Naive B cell (primary cell): ENCODE results near the gene SIT1. TPM values are rescaled to one million over a fixed set of nuclear protein-coding genes. Genes with fewer than 3 reads are reported as not detected.
A peak's percentile ranks its signal among the peaks of the same experiment; 100 is the strongest.

Experiments used
- ATAC-seq, 2 donors: fragments of 150-1000 bp; cut with Tn5 transposase; 2 replicates each; pipeline ENCODE4 v1.10.0; 2021; ENCODE audit warnings: low read depth in 2 of 2, mild to moderate bottlenecking in 2 of 2, moderate library complexity in 2 of 2
- DNase-seq: peaks from one replicate; pipeline ENCODE4 v3.0.0; 2022
- H3K27ac Mint-ChIP-seq, 6 donors: one replicate each; pipeline ENCODE4 v1.8.0; 2020 to 2022; ENCODE audit warnings: mild to moderate bottlenecking in 6 of 6, mixed read lengths in 6 of 6, moderate library complexity in 5 of 6, inconsistent platforms in 2 of 6
- H3K27me3 Mint-ChIP-seq, 3 donors: one replicate each; pipeline ENCODE4 v1.8.0; 2021 to 2022; ENCODE audit warnings: mixed read lengths in 3 of 3, mild to moderate bottlenecking in 1 of 3
- H3K36me3 Mint-ChIP-seq, 2 donors: one replicate each; pipeline ENCODE4 v1.8.0; 2020 to 2022; ENCODE audit warnings: mixed read lengths in 2 of 2, inconsistent platforms in 1 of 2, mild to moderate bottlenecking in 1 of 2
- H3K4me1 Mint-ChIP-seq, 3 donors: one replicate each; pipeline ENCODE4 v1.8.0; 2020 to 2022; ENCODE audit warnings: mixed read lengths in 3 of 3, inconsistent platforms in 1 of 3, mild to moderate bottlenecking in 1 of 3, moderate library complexity in 1 of 3
- H3K4me3 Mint-ChIP-seq, 8 donors: one replicate each; pipeline ENCODE4 v1.8.0; 2020 to 2022; ENCODE audit warnings: mild to moderate bottlenecking in 8 of 8, mixed read lengths in 8 of 8, moderate library complexity in 8 of 8, inconsistent platforms in 2 of 8
- H3K9me3 Mint-ChIP-seq, 7 donors: one replicate each; pipeline ENCODE4 v1.8.0; 2020 to 2022; ENCODE audit warnings: mixed read lengths in 7 of 7, mild to moderate bottlenecking in 5 of 7, inconsistent platforms in 2 of 7, moderate library complexity in 1 of 7
- polyA plus RNA-seq, 6 donors: library from polyadenylated mRNA; unstranded; fragments of 300-500 nt; fragmentation: Illumina TruSeq; gene quantifications; one replicate each; pipeline ENCODE4 v1.2.3, GENCODE V29; 2021; ENCODE audit warnings: low read depth in 6 of 6

The SIT1 gene
- polyA plus RNA-seq, 6 donors from 2014 or later, result 56.8 to 107 (median 73.5) TPM

DNA sequence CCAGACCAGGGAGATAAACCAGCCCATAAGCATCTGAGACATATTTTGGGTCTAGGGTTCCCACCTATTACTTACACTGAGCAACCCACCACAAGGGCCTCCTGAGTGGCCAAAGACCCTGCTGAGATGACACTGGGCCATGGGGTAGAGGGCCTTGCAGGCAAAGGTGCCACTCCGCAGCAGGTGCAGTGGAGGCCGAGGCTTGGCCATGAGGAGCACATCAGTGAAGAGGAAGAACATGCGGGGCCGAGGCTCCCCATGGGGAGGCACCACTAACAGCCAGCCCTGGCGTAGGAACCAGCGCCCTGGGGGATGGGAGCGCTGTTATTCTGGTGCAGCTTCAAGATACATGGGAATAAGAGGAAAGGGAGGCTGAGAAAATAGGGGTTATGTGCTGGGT is 11.7 kb upstream of the SIT1 start:
- DNase-seq (no peak), ATAC-seq (no peak)
- Mint-ChIP-seq H3K9me3 (peaks cover 0 to 5% (median 0%) of the 10 kb centered on the region in 7 donors), H3K4me3 (peak overlapping the region in 5 of 8 donors; percentile 4 to 84 (median 30)), H3K36me3 (no peaks in the 10 kb centered on the region), H3K27me3 (peaks cover 0 to 5% (median 5%) of the 10 kb centered on the region in 3 donors), H3K4me1 (peaks cover 62 to 79% (median 79%) of the 10 kb centered on the region in 3 donors), H3K27ac (peak overlapping the region; percentile 82 to 100 (median 89))

GRCh38 chr9:35661756-35662350 is 11.1 kb upstream of the SIT1 start:
- no peak for ATAC-seq

DNA sequence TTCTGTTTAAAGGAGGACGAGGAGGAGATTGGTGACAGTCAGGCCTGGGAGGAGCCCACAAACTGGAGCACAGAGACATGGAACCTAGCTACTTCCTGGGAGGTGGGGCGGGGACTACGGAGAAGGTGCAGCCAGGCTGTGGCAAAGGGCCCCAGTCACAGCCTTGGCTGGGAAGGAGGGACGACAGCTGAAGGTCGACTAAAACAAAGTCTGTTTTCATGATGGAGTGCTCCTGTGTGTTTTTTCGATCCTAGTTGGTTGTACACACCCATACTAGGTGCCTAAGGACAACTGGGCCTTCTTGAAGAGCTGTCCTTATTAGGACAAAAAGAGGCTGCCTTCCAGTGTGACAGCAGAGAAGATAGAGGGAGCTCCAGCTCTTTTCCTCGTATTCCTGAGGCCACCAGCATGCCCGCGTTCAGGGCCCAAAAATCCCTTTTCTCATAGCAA is 10.3 kb upstream of the SIT1 start:
- Mint-ChIP-seq H3K27me3 (peaks cover 0 to 5% (median 5%) of the 10 kb centered on the region in 3 donors), H3K27ac (peak overlapping the region in 5 of 6 donors; percentile 41 to 100 (median 75))
- no peak for DNase-seq

More at GRCh38 chr9:35661756-35662350, 11.1 kb upstream of the SIT1 start:
- Mint-ChIP-seq H3K4me1 (peaks cover 65 to 81% (median 79%) of the 10 kb centered on the region in 3 donors), H3K27me3 (peaks cover 0 to 5% (median 5%) of the 10 kb centered on the region in 3 donors), H3K36me3 (no peaks in the 10 kb centered on the region), H3K4me3 (peak overlapping the region in 7 of 8 donors; percentile 4 to 84 (median 44)), H3K27ac (peak overlapping the region in 5 of 6 donors; percentile 75 to 100 (median 83)), H3K9me3 (peaks cover 0 to 5% (median 0%) of the 10 kb centered on the region in 7 donors)
- no peak for DNase-seq

DNA sequence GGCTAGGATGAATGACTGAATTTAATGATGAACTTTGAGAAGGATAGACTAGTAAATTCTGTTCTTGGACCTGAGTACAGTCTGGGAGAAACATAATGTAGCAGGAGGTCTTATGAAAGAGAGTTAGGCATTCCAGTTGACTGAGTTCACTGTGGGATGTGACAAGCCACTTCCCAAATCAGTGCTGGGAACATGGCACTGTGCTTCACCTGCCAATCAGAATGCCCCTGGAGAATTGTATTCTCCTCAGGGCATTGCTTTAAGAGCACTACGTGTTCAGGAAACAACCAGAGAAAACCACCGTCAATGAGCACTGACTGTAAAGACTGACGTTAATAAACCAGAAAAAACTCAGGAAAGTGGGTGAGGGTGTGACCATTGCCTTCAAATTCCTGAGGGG is 8.6 kb upstream of the SIT1 start:
- peaks cover 66 to 82% (median 70%) of the 10 kb centered on the region in 3 donors for H3K4me1 Mint-ChIP-seq
- peaks cover 0 to 5% (median 5%) of the 10 kb centered on the region in 3 donors for H3K27me3 Mint-ChIP-seq
- ATAC-seq, result no peak
- peak overlapping the region; percentile 95 to 100 (median 98) for H3K27ac Mint-ChIP-seq
- DNase-seq, result no peak
- peaks cover 0 to 5% (median 0%) of the 10 kb centered on the region in 7 donors for H3K9me3 Mint-ChIP-seq
- peak overlapping the region; percentile 75 to 94 (median 93) for H3K4me3 Mint-ChIP-seq
- no peaks in the 10 kb centered on the region for H3K36me3 Mint-ChIP-seq

More for the DNA sequence above, 10.3 kb upstream of the SIT1 start:
- Mint-ChIP-seq H3K4me1 (peaks cover 66 to 81% (median 79%) of the 10 kb centered on the region in 3 donors), H3K36me3 (no peaks in the 10 kb centered on the region), H3K4me3 (peak overlapping the region in 5 of 8 donors; percentile 27 to 70 (median 44)), H3K9me3 (peaks cover 0 to 5% (median 0%) of the 10 kb centered on the region in 7 donors)
- no peak for ATAC-seq

DNA sequence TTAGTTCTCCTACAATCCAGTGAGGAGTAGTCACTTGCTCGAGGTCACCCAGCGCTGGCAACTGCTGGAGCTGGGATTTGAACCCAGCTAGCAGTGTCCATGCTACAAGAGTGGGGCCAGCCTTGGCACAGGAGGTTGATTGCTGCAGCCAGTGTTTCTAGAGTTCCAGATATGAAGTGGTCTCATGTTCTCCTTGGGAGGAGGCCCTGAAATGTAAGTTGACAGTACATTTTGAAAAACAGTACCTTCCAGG is 8.2 kb upstream of the SIT1 start:
- Mint-ChIP-seq H3K9me3 (peaks cover 0 to 5% (median 0%) of the 10 kb centered on the region in 7 donors), H3K27me3 (peaks cover 0 to 5% (median 5%) of the 10 kb centered on the region in 3 donors), H3K36me3 (no peaks in the 10 kb centered on the region), H3K4me1 (peaks cover 62 to 83% (median 69%) of the 10 kb centered on the region in 3 donors), H3K27ac (peak overlapping the region; percentile 95 to 100 (median 98)), H3K4me3 (peak overlapping the region; percentile 75 to 94 (median 93))
- DNase-seq (no peak), ATAC-seq (no peak)

- Mint-ChIP-seq H3K4me1 (peaks cover 62 to 86% (median 69%) of the 10 kb centered on the region in 3 donors), H3K4me3 (peak within 1 kb of the TSS; percentile 75 to 94 (median 93)), H3K27ac (peak within 1 kb of the TSS; percentile 98 to 100 (median 100)), H3K36me3 (no peaks in the 10 kb centered on the region), H3K27me3 (peaks cover 0 to 5% (median 5%) of the 10 kb centered on the region in 3 donors), H3K9me3 (peaks cover 0 to 5% (median 0%) of the 10 kb centered on the region in 7 donors)
- peak; percentile 90 for DNase-seq
- peak; percentile 63 to 64 for ATAC-seq
Measured at GRCh38 chr9:35658137-35658967, 7.6 kb upstream of the SIT1 start, which contains the start of gene CCDC107. Gene CCDC107 (plus strand): TSS chr9:35658292. CDS start chr9:35658380, 88 bp downstream.

DNA sequence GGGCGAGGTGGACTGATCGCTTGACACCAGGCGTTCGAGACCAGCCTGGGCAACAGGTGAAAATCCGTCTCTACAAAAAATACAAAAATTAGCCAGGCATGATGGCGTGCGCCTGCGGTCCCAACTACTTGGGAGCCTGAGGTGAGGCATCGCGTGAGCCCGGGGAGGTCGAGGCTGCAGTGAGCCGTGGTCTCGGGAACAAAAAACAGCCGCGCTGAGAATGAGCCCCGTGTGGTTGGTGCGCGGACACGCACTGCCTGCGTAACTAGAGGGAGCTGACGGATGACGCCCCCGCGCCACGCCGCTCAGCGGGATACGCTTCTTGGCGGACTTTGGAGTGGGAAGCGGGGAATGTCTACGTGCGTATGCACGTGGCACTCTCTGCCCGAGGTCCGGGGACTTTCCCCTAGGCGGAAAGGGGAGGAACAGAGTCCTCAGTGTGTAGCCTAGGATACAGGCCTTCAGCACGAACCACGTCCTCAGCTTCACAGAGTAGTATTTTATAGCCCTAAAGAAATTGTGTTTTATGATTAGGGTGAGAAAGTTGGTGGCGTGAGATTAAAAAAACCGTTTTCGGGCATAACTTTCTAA is 6.9 kb upstream of the SIT1 start, which contains the start of gene RMRP:
Gene RMRP (minus strand): TSS at position 474 of the 591 bp plus-strand sequence.
- Mint-ChIP-seq H3K27ac (peak within 1 kb of the TSS; percentile 98 to 100 (median 100)), H3K4me3 (peak within 1 kb of the TSS; percentile 75 to 94 (median 93)), H3K9me3 (peaks cover 0 to 5% (median 0%) of the 10 kb centered on the region in 7 donors), H3K27me3 (peaks cover 0 to 5% (median 5%) of the 10 kb centered on the region in 3 donors), H3K4me1 (peaks cover 57 to 82% (median 64%) of the 10 kb centered on the region in 3 donors), H3K36me3 (no peaks in the 10 kb centered on the region)
- ATAC-seq (peak; percentile 76 to 78), DNase-seq (peak; percentile 91)

- Mint-ChIP-seq H3K36me3 (no peaks in the 10 kb centered on the region), H3K27ac (peak overlapping the region; percentile 98 to 100 (median 100)), H3K27me3 (peaks cover 0 to 5% (median 5%) of the 10 kb centered on the region in 3 donors), H3K9me3 (peaks cover 0 to 5% (median 0%) of the 10 kb centered on the region in 7 donors), H3K4me3 (peak overlapping the region; percentile 75 to 94 (median 93)), H3K4me1 (peaks cover 51 to 77% (median 58%) of the 10 kb centered on the region in 3 donors)
- ATAC-seq (no peak), DNase-seq (no peak)
Measured at GRCh38 chr9:35656831-35657545, 6.3 kb upstream of the SIT1 start.

- DNase-seq, result no peak
- peak overlapping the region in 7 of 8 donors; percentile 58 to 94 (median 89) for H3K4me3 Mint-ChIP-seq
Measured at GRCh38 chr9:35656348-35656747, 5.6 kb upstream of the SIT1 start.

DNA sequence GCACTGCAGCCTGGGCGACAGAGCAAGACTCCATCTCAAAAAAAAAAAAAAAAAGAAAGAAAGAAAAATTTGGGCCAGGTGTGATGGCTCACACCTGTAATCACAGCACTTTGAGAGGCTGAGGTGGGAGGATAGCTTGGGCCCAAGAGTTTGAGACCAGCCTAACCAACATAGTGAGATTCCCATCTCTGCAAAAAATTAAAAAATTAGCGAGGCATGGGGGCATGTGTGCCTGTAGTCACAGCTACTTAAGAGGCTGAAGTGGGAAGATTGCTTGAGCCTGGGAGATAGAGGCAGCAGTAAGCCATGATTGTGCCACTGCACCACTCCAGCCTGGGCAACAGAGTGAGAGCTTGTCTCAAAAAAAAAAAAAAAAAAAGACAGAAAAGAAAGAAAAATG is 2.9 kb upstream of the SIT1 start:
- no peaks in the 10 kb centered on the region for H3K36me3 Mint-ChIP-seq
- H3K27ac Mint-ChIP-seq, result peak overlapping the region in 5 of 6 donors; percentile 20 to 93 (median 77)
- peaks cover 49 to 78% (median 62%) of the 10 kb centered on the region in 3 donors for H3K4me1 Mint-ChIP-seq
- peaks cover 0 to 5% (median 5%) of the 10 kb centered on the region in 3 donors for H3K27me3 Mint-ChIP-seq
- H3K4me3 Mint-ChIP-seq, result peak overlapping the region in 1 of 8 donors; percentile 5
- no peak for ATAC-seq
- H3K9me3 Mint-ChIP-seq, result peaks cover 0 to 5% (median 0%) of the 10 kb centered on the region in 7 donors
- DNase-seq, result no peak

More at GRCh38 chr9:35656348-35656747, 5.6 kb upstream of the SIT1 start:
- Mint-ChIP-seq H3K4me1 (peaks cover 49 to 78% (median 59%) of the 10 kb centered on the region in 3 donors), H3K36me3 (no peaks in the 10 kb centered on the region), H3K27ac (peak overlapping the region; percentile 98 to 100 (median 100)), H3K27me3 (peaks cover 0 to 5% (median 5%) of the 10 kb centered on the region in 3 donors), H3K9me3 (peaks cover 0 to 5% (median 0%) of the 10 kb centered on the region in 7 donors)
- no peak for ATAC-seq

- Mint-ChIP-seq H3K27ac (no peak overlapping the region), H3K36me3 (no peaks in the 10 kb centered on the region), H3K4me3 (no peak overlapping the region), H3K27me3 (peaks cover 0 to 3% (median 3%) of the 10 kb centered on the region in 3 donors), H3K4me1 (peaks cover 54 to 84% (median 64%) of the 10 kb centered on the region in 3 donors), H3K9me3 (peaks cover 0 to 3% (median 0%) of the 10 kb centered on the region in 7 donors)
- ATAC-seq (no peak), DNase-seq (no peak)
Measured at GRCh38 chr9:35652829-35653209, 2.1 kb upstream of the SIT1 start.
